NCI-H1092 treated with DMSO at 0.1 percent for 48 hours (cell line): ENCODE data around the gene LGALS3.

ENCODE experiments used
- DNase-seq: peaks from one replicate; lab custom pipeline; 2025; lab: John Stamatoyannopoulos, UW

LGALS3 gene

DNA sequence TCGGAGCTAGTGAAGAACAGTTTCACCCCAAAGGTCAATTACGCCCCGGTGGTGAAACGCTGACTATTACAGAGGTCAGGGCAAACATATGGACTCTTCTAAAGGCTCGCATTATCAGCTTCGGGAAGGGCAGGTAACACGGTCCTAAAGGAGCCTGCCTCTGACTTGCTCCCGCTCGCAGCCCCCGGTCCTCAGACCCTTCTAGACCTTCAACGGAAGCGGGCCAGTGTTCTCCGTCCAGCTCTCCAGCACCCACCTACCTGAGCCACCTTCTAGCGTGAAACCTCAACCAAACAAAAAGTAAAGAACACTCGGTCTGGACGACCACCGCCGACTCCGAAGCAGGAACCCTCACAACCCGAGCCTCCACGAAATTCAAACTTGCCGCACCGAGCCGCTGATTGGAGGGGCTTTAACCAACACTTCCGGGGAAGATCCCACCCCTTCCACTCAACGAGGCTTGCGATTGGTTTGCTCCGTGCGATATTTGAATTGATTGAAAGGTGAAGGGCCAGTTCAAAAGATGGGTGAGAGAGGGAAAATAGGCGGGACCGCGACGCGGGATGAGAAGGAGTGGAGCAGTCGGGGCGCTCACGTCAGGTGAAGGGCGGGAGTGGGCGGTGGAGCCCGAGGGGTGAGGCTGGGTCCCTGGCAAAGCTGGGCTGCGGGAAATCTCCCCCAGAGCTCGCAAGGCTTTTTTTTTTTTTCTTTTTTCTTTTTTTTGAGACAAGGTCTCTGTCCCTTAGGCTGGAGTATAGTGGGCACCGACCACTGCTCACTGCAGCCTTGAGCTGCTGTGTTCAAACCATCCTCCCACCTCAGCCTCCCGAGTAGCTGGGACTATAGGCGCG lies 62.4 kb downstream of the LGALS3 start, which contains the start of gene DLGAP5:
DLGAP5 (minus strand) TSS at position 383 of the 851 bp plus-strand sequence. CDS start 2,406 bp downstream, outside the sequence.
- DNase-seq = peak; percentile 100

DNA sequence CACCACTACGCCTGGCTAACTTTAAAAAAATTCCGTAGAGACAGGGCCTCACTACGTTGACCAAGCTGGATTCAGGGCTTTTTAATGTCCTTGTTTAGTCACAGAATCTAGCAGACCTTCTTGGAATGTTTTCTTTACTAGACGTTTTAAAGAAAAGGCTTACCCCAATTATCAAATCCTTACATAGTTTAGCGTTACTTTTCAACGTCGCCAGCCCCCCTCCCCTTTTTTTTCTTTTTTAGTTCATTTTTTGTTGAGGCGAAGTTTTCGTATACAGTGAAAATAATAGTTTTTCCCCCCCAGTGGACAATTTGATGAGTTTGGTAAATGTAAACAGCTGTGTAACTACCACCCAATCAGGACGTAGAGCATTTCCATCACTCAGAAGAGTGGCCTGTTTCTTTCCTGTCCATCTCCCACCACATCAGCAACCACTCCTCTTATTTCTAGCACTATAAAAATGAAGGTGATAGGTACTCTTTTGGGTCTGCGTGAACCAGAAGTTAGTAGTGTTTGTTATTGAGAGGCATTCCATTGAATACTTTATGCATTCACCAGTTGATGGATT lies 63.1 kb downstream of the LGALS3 start:
- DNase-seq = no peak

DNA sequence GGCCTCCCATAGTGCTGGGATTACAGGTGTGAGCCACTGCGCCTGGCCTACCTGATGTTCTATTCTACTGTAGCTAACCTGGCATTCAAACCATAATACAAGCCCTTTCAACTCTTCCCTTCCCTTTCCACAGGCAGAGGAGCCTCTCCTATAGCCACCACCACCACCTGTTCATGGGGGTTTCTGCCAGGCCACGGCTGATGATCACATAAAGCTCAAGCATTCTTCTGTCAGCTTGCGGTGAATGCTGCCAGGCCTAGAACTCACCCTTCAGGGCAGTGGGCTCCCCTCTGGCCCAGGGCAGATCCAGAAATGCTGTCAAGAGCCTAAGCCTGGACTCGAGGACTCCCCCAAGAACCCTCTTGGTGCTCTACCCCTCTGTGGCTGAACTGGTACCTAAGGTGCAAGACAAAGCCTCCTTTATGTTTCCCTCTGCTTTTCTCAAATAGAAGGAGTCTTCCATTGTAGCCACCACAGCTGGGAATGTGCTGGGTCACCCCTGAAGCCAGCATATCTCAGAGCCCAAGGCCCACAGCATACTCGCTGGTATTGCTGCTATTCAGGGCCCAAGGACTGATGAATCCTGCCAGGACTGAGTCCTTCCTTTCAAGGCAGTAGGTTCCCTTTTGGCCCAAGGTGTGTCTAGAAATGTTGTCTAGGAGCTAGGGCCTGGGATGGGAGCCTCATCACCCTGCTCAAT lies 65.8 kb downstream of the LGALS3 start:
- no peak for DNase-seq
